GM18870 (cell line): ENCODE data around the gene CEBPG.

Source experiments
- ATAC-seq: cut with Tn5 transposase; IDR thresholded peaks from one replicate; pipeline ENCODE4 v1.9.1; 2021; ENCODE audit warnings: moderate library complexity; ENCODE audit not compliant: unreplicated experiment

CEBPG gene

DNA sequence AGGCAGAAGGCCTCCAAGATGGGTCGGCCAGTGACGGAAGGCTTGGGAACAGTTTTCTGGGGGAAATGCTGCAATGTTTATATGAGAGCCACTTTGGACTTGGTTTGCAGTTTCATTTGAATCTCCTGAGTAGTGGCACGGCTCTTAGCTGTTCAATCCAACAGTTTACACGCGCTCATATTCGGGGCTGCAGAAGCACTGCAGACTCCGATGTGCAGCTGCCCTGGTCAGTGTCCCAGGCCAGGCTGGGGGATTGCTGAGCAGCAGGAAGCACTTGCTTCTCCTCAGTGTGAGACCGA lies 31.7 kb downstream of the CEBPG start:
- no peak for ATAC-seq

- ATAC-seq = no peak
These were observed 32.3 kb downstream of the CEBPG start for GRCh38 chr19:33405553-33406461.

- no peak for ATAC-seq
These were observed 33.1 kb downstream of the CEBPG start for GRCh38 chr19:33406521-33407139.

DNA sequence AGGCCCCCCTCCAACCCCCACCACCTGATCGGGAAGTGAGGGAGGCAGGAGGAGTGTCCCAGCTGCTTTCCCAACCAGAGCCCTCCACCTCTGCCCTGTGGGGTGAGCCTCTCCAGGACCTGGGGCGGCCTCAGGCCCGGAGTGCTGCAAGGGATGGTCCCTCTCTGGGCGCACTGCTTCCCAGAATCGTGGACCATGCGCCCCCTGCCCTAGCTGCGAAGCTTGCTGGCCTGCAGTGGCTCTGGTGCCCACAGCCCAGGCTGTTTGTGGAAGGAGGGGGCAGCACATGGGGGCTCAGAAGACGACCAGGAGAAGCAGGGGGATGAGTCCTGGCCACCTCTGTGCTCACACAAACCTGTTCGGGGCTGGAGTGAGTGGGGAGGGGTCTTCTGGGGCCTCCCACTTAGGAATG lies 33.6 kb downstream of the CEBPG start:
- ATAC-seq = no peak

GRCh38 chr19:33407716-33408115 lies 34.2 kb downstream of the CEBPG start:
- ATAC-seq = no peak

GRCh38 chr19:33408116-33408515 lies 34.6 kb downstream of the CEBPG start:
- no peak for ATAC-seq

DNA sequence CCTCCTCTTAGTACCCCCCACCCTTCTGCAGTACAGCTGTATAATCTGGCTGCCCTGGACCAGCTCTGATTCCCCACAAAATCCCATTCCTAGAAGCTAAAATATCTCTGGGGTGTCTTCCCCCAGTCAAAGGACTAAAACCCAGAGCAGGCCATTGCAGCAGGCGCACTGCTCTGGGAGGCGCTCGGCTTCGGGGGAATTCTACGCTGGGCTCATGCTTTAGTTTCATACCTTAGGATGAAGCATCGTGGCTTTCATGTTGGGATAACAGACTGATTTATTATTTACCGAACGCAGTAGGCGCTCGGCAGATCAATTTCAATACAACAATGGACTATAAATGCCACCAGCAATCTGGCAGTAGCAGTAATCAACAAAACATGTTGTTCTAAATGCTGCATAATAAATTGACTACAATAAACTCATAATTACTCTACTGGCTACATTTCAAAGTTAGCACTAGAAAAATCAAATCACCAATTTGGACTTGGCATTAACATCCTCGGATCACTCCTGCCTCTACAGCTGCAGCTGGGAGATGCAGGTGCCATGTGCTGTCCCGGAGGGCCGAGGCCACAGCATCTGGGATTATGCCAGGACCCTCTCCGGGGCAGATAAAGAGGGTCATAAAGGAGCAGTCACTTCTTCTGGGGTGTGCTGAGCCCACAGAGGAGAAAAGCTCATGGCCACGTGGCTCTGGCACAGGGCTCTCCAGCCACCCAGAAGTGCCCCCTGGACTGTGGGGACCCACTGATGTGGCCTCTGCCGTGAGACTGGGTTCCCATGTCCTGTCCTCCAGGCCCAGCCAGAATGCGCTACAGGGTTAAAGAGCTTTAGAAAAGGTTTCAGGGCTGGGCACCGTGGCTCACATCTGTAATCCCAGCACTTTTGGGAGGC lies 35.3 kb downstream of the CEBPG start:
- no peak for ATAC-seq

- no peak for ATAC-seq
These were observed 36.6 kb downstream of the CEBPG start for GRCh38 chr19:33409906-33410685.

- ATAC-seq = no peak
These were observed 37.4 kb downstream of the CEBPG start for GRCh38 chr19:33410915-33411401.

DNA sequence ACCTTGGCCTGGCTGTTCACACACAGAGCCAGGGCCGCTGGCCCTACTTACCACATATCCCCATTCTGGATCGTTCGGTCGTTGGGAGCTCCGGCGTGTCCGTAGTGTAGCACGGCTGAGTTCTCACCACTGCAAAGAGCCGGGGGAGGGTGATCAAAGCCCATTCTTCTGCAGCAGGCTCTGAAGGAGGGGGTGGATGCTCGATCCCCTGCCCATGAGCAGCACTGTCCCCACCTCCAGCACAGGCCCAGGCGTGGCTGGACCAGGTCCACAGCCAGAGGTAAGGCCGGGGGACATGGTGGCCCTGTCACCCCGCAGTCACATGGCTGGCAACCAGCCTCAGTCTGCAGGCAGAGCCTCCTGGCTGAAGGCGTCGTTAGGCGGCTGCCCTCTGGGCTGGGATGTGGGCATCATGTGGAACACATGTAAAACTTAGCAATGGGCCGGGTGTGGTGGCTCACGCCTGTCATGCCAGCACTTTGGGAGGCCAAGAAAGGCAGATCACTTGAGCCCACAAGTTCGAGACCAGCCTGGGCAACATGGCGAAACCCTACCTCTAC lies 38.2 kb downstream of the CEBPG start:
- no peak for ATAC-seq

DNA sequence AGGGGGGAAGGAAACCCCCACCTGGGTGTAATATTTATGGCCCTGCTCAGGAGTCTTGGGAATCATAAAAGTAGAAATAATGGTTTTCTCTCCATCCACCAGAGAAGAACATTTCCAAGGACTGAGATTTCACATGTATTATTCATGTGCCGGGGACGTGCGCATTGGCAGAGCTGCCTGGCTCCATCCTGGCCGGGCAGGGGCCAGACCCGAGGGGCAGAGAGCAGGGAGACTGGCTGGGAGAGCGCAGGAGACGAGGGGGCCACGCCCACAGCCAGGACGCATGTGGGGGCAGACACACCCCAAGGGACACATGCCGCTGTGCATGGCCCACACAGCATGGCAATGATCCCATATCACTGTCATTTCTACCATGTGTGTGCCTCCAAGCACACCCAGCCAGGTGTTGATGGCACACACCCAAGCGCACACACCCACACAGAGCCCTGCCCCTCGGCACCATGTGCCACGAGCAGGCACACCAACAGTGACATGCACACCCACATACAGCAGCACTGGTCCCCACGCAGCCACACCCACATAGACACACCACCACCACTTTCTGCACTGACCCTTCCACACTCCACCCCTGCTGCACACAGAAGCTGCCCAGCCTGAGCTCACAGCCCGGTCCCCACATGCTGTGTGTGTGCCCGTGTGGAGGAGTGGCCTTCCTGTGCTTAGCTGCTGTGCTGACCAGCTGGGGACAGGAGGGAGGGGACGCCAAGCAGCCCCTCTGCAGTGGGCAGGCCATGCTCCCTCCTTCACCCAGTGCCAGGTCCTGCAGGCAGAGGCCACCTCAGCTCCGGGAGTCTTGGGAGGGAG lies 39.3 kb downstream of the CEBPG start:
- ATAC-seq = no peak

GRCh38 chr19:33413426-33413725 lies 39.9 kb downstream of the CEBPG start:
- ATAC-seq = no peak

- no peak for ATAC-seq
These were observed 40.6 kb downstream of the CEBPG start for GRCh38 chr19:33413868-33414666.

GRCh38 chr19:33414667-33415605 lies 41.4 kb downstream of the CEBPG start:
- ATAC-seq = no peak

- no peak for ATAC-seq
These were observed 43.1 kb downstream of the CEBPG start for GRCh38 chr19:33416307-33417215.

DNA sequence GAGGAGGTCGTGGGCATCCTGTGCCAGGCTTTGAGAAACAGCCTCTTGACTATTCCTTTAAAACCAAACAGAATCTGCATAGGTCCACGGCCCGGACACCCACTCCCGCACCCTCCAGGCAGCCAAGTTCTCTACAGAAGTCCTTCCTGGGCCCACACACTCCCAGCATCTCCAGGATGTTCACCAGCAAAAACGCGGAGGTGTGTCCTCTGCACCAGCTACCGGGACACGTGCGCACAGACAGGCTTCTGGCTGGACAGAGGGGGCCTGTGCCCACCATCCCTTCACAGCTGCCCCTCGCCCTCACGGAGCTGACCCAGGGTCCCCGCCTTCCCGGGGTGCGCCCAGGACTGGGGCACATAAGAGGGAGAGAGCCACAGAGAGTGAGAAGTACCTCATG lies 44.2 kb downstream of the CEBPG start:
- no peak for ATAC-seq

DNA sequence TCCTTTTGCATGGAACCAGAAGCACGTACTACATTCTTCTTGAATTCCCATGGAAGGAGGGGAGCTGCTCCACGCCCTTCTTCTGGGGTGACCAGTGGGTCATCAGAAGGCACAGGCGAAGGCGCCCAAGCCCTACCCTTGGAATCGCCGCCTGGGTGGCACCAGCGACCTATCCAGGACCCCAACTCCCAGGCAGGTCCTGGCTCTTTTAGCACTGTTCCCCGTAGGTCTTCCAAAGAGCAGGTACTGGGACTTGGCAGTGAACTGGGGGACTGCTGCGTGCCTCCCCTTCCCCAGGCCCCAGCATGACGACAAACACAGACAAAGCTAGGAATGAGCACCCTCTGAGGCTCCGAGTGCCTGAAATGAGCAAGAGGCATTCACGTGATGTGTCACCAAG lies 45.0 kb downstream of the CEBPG start:
- ATAC-seq = no peak
